Testis (tissue), 2 donors: ENCODE data around the gene MAPK1.

Experiments used
- POLR2A ChIP-seq: fragments of 450-650 bp; IDR thresholded peaks from one replicate; pipeline ENCODE4 v1.6.1; 2017; ENCODE audit warnings: antibody characterized with exemption, mild to moderate bottlenecking, moderate library complexity
- TF ChIP-seq, protein P1 (sequence below), 3 experiments: fragments of 450-650 bp in 2 of 3; fragments of 200-600 bp in 1 of 3; sonication (generic) in 1 of 3; IDR thresholded peaks; one replicate each; pipeline ENCODE4 v1.5.1; 2016 to 2019; ENCODE audit warnings: antibody characterized with exemption in 3 of 3, mild to moderate bottlenecking in 2 of 3, moderate library complexity in 1 of 3

- TF ChIP-seq, protein P1, sequence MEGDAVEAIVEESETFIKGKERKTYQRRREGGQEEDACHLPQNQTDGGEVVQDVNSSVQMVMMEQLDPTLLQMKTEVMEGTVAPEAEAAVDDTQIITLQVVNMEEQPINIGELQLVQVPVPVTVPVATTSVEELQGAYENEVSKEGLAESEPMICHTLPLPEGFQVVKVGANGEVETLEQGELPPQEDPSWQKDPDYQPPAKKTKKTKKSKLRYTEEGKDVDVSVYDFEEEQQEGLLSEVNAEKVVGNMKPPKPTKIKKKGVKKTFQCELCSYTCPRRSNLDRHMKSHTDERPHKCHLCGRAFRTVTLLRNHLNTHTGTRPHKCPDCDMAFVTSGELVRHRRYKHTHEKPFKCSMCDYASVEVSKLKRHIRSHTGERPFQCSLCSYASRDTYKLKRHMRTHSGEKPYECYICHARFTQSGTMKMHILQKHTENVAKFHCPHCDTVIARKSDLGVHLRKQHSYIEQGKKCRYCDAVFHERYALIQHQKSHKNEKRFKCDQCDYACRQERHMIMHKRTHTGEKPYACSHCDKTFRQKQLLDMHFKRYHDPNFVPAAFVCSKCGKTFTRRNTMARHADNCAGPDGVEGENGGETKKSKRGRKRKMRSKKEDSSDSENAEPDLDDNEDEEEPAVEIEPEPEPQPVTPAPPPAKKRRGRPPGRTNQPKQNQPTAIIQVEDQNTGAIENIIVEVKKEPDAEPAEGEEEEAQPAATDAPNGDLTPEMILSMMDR (IDR thresholded peaks at IDR 0.05): no peak
- TF ChIP-seq POLR2A: no peak
Observed at GRCh38 chr22:21800552-21801303, 66.7 kb downstream of the MAPK1 start.
